Activated CD4-positive, alpha-beta T cell treated with anti-CD3 and anti-CD28 coated beads, Interleukin-2, Interleukin-6, amounts not matched to agents 100 ng/mL and 50 ng/mL, durations not matched to agents 16 hours and 8 hours (primary cell): ENCODE data around the gene PAX5.

Experiments
- DNase-seq: peaks from one replicate; pipeline ENCODE4 v3.0.0-alpha.2; 2020

Gene PAX5

DNA sequence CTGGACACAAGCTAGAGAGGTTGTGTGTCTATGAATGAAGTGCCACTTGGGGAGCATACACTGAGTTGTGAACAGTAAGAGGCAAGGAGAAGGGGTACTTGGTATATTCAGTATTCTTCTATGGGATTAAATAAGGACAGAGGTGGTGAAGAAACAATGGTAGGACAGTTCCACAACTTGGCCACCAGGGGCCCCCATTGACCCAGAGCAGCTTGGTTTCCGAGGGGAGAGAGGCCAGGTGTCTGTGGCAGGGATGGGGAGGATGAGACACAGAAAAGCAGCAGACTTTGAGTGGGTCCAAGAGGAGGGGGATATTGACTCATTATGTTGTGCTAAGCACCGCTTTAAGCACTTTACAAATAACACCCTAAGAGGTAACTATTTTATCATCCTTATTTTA lies 240.8 kb downstream of the PAX5 start:
- DNase-seq, result no peak

DNA sequence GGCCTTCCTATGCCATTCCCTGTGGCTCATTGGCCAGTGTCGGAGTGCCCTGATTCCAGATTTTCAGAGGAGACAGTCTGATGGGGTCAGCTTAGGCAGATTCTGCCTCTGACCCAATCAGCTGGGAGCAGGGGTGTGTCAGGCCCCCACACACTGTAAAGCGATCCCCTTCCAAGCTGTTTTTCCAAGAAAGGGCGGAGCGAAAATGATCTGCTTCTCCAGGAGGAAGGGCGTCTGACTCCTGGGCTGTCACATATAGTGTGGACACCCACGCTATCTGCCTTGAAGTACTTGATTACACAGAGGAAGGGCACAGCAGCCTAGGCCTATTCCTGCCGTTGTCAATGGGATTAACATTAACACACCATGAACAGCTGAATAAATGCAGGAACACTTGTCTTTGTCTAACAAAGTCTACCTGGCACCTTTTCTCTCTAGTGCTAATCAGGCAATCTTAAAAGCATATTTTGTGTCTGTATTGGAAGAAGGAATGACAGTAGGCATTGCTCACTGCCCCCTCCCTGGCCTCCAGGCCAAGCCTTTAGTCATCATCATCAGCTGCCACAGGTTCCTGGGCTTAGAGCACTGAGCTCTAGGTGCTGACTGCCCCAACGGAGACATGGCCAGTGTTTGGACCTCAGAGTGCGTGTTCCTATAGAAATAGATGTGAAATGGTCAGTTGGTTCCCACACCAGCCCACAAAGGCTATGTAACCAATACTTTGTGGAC lies 242.7 kb downstream of the PAX5 start:
- DNase-seq, result no peak

DNA sequence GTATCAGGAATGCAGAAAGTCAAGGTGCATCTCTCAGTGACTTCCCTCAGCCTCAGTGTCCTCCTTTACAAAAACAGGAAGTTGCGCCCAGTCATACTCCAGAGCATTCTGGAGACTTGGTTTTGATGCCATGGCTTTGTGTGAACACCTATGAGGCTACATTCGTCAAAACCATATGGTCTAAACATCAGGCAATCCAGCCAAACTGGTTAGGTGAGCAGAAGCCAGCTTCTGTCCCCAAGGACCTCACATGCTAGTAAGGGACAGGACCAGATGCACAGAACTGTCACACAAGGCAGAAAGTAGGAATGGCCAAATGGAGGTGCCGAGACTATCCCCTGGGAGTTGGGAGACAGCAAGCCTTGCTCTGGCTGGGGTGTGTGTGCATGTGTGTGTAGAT lies 244.2 kb downstream of the PAX5 start:
- no peak for DNase-seq

DNA sequence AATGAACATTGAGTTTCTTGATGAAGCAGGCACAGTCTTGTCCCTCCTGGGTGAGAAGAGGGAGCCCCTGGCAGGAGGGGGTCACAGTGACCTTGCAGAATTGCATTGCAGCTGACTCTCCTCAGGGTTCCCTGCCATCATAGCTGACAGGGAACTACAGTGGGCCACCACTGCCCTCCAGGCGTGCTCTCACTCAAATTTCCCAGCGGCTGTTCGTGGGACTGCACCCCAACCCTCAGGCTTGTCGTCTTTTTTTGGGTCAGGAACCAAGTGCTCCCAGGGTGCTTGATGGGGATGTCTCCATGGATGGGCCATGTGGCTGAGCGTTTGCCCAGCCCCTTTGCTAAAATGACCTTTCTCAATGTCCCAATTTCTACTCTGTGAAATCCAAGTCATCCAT lies 245.5 kb downstream of the PAX5 start:
- DNase-seq, result no peak

DNA sequence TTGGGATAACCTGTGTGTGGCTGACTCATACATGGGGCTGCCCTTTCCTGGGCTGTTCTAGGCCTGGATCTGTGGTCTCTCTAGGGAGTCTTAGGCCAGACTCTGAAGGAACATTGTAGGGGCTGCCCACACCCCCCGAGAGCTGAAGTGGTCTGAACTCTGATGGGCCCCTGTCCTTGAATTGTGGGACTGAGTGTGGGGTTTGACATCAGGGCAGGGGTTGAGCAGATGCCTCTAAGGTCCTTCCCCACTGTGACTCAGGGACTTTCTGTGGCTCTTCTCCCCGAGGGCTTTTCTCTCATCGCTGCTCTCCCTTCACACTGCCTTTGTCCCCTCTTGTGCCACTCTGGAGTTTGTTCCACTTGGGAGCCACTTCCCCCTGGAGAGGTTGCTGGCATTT lies 246.4 kb downstream of the PAX5 start:
- DNase-seq, result no peak
